K562 (cell line): Measurements from ENCODE around the gene SPATS1. TPM values are rescaled to one million over a fixed set of nuclear protein-coding genes. Genes with fewer than 3 reads are reported as not detected.

Experiments
- ATAC-seq: fragments of 200-7000 bp; cut with Tn5 transposase; 3 replicates; pipeline ENCODE4 v1.9.1; 2020; ENCODE audit warnings: moderate library complexity
- BruUV-seq: library from RNA; stranded (reverse); fragments of 400-500 nt; replicated peaks from 2 replicates; lab custom pipeline; 2021; lab: Mats Ljungman, UMichigan
- CTCF ChIA-PET: fragments of 300-600 bp; formaldehyde crosslinking; extraction: SDS; loops from one replicate; lab custom pipeline; 2021; ENCODE audit warnings: low intra/inter-chr PET ratio; lab: Yijun Ruan, JAX
- POLR2A ChIA-PET: fragments of 300-600, 350-650 bp; sonication (Branson Sonifier 250); formaldehyde crosslinking; extraction: SDS; loops from one replicate; lab custom pipeline; 2021; ENCODE audit warnings: antibody characterized with exemption, inconsistent platforms; lab: Yijun Ruan, JAX
- DNase-seq, 4 experiments: peaks; one replicate each; pipeline versions ENCODE4 v3.0.0 to v3.0.0-alpha.2; 2011 to 2018; ENCODE audit warnings: low spot score in 3 of 4, mixed read lengths in 3 of 4; ENCODE audit errors: extremely low read depth in 1 of 4
- FAIRE-seq: peaks from 2 replicates; lab custom pipeline; 2011; peaks lifted over from hg19 to GRCh38; lab: Jason Lieb, UNC
- H2AFZ ChIP-seq: 2 replicates; pipeline ENCODE4 v1.6.0; 2011; ENCODE audit warnings: low read depth, low read length, control low read depth, inconsistent platforms
- H3K27ac ChIP-seq: fragments of 200-600 bp; 3 replicates; pipeline ENCODE4 v1.8.0; 2011; ENCODE audit warnings: low read depth, mild to moderate bottlenecking, control low read depth, inconsistent platforms, low read length, moderate library complexity, mixed read lengths; ENCODE audit errors: extremely low read depth
- H3K27me3 ChIP-seq, 2 experiments: fragments of 300-600 bp in 1 of 2; 2 replicates in 1 of 2; 3 replicates in 1 of 2; pipeline versions ENCODE4 v1.6.0 to v1.8.0; 2011; ENCODE audit warnings: inconsistent platforms in 2 of 2, low read length in 2 of 2, mild to moderate bottlenecking in 1 of 2, mixed read lengths in 1 of 2, moderate library complexity in 1 of 2; ENCODE audit not compliant: control insufficient read depth in 2 of 2, insufficient read depth in 2 of 2
- H3K36me3 ChIP-seq: fragments of 300-600 bp; 3 replicates; pipeline ENCODE4 v1.8.0; 2011; ENCODE audit warnings: mild to moderate bottlenecking, low read length, inconsistent platforms; ENCODE audit not compliant: control insufficient read depth, insufficient read depth
- H3K4me1 ChIP-seq, 2 experiments: fragments of 200-600 bp in 1 of 2; replicated peaks in 1 of 2; 2 replicates in 1 of 2; 3 replicates in 1 of 2; pipeline versions ENCODE4 v1.5.1 to v1.8.0; 2011; ENCODE audit warnings: inconsistent platforms in 2 of 2, low read length in 2 of 2, mild to moderate bottlenecking in 1 of 2, mixed read lengths in 1 of 2, moderate library complexity in 1 of 2; ENCODE audit not compliant: control insufficient read depth in 2 of 2, insufficient read depth in 2 of 2
- H3K4me2 ChIP-seq: 2 replicates; pipeline ENCODE4 v1.6.1; 2011; ENCODE audit warnings: low read length, control low read depth, inconsistent platforms, mixed read lengths; ENCODE audit not compliant: insufficient read depth
- H3K4me3 ChIP-seq: fragments of 200-600 bp; sonication (generic), shearing (Covaris generic); 2 replicates; pipeline ENCODE4 v1.5.1; 2016; ENCODE audit warnings: control low read depth, inconsistent platforms
- H3K79me2 ChIP-seq: fragments of 200-600 bp; 3 replicates; pipeline ENCODE4 v1.8.0; 2011; ENCODE audit warnings: low read length, inconsistent platforms; ENCODE audit not compliant: control insufficient read depth, insufficient read depth
- H3K9ac ChIP-seq, 2 experiments: 2 replicates each; pipeline versions ENCODE4 v1.6.0 to v1.6.1; 2011; ENCODE audit warnings: low read depth in 2 of 2, low read length in 2 of 2, control low read depth in 1 of 2, inconsistent platforms in 1 of 2, mild to moderate bottlenecking in 1 of 2, mixed read lengths in 1 of 2; ENCODE audit not compliant: insufficient read depth in 1 of 2
- H3K9me1 ChIP-seq: one replicate; pipeline ENCODE4 v1.6.0; 2011; ENCODE audit warnings: inconsistent platforms, mild to moderate bottlenecking, low read length, moderate library complexity; ENCODE audit not compliant: control insufficient read depth, insufficient read depth
- H3K9me3 ChIP-seq: replicated peaks from 2 replicates; pipeline ENCODE4 v1.5.1; 2011; ENCODE audit warnings: low read depth, low read length, inconsistent platforms; ENCODE audit not compliant: control insufficient read depth, insufficient read depth
- H4K20me1 ChIP-seq: replicated peaks from 2 replicates; pipeline ENCODE4 v1.6.1; 2011; ENCODE audit warnings: low read length, inconsistent platforms, mixed read lengths; ENCODE audit not compliant: control insufficient read depth, insufficient read depth
- NFE2 ChIP-seq: IDR thresholded peaks from 2 replicates; pipeline ENCODE4 v1.6.1; 2014; ENCODE audit warnings: antibody characterized with exemption, low read depth
- POLR2G ChIP-seq: fragments of 200-400 bp; formaldehyde crosslinking; IDR thresholded peaks from 2 replicates; pipeline ENCODE4 v1.6.1; 2017; ENCODE audit warnings: low read depth, mild to moderate bottlenecking, antibody characterized with exemption, low read length, moderate library complexity
- RBFOX2 ChIP-seq: fragments of 200-400 bp; formaldehyde crosslinking; IDR thresholded peaks from 2 replicates; pipeline ENCODE4 v1.6.1; 2017; ENCODE audit warnings: low read depth, mild to moderate bottlenecking, low read length, moderate library complexity
- SOX6 ChIP-seq: fragments of 450-650 bp; IDR thresholded peaks from 2 replicates; pipeline ENCODE4 v1.6.1; 2014; ENCODE audit warnings: mild to moderate bottlenecking
- THRB ChIP-seq: fragments of 450-650 bp; formaldehyde crosslinking; conservative IDR thresholded peaks from 2 replicates; pipeline ENCODE4 v1.4.0; 2022; ENCODE audit warnings: mild to moderate bottlenecking, missing genetic modification characterization
- WGBS: fragments of 100-300 bp; shearing (Covaris generic); methylation state at CpG from one replicate; pipeline ENCODE4 v1.1.6; 2016; ENCODE audit warnings: low coverage, mixed read lengths; ENCODE audit not compliant: insufficient coverage; ENCODE audit errors: missing lambda C conversion rate; 5-methylcytosine and 5-hydroxymethylcytosine counted together
- in situ Hi-C: fragments of 300-500 bp; cut with MboI; formaldehyde crosslinking; loops from 4 replicates; pipeline ENCODE4 v1.15.0; 2018; ENCODE audit warnings: inconsistent platforms, mixed read lengths
- intact Hi-C: fragments of 100-400 bp; cut with micrococcal nuclease; formaldehyde crosslinking; loops from 2 replicates; pipeline ENCODE4 v1.14.2; 2022
- polyA plus RNA-seq, 8 experiments: library from polyadenylated mRNA; depleted of rRNA in 4 of 8; stranded (reverse) in 5 of 8; unstranded in 3 of 8; fragments of >200 nt; fragmentation: Nextera tagmentation in 2 of 8; fragmentation: Illumina TruSeq in 1 of 8; extraction: Ambion mirVana in 2 of 8; extraction: Trizol in 1 of 8; gene quantifications; 2 replicates each; pipeline versions ENCODE4 v1.2.1 to v1.2.3, GENCODE V29; 2011 to 2014; ENCODE audit warnings: inconsistent platforms in 1 of 8, missing spikeins in 1 of 8
- total RNA-seq, 7 experiments: library from RNA; depleted of rRNA in 6 of 7; stranded (reverse); fragments of >200 nt in 6 of 7; fragmentation: Illumina TruSeq in 2 of 7; extraction: Trizol in 2 of 7; gene quantifications; 2 replicates each; pipeline versions ENCODE4 v1.2.1 to v1.2.3, GENCODE V29; 2011 to 2021; ENCODE audit warnings: low replicate concordance in 1 of 7
- TF ChIP-seq, protein P1 (sequence below): fragments of 250-450 bp; sonication (Bioruptor Pico); IDR thresholded peaks from 2 replicates; pipeline ENCODE4 v1.5.0; 2021; ENCODE audit warnings: mild to moderate bottlenecking, borderline replicate concordance

Gene SPATS1
- total and polyA plus RNA-seq, 9 of the 15 experiments (the other 6 are each of a cell fraction or from before 2014, with no cell fraction given), result not detected

DNA sequence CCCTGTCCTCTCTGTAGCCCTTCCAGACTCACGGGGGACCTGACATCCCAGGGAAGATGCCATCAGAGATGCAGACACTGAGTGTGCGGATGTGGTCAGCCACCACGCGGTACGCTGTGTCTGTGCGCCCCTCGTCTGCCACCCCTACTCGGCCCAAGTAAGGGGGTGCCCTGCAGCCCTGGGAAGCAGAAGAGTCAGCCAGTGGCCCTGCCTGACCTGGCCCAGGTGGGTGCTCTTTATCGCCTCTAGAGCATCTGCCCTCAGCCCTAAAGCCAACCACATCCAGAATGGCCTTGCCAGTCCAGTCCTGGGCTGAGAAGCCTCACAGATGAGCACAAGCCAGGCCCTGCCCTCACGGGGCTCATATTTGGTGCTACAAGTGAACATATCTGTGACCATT is 35.2 kb upstream of the SPATS1 start:
- WGBS, result 89% methylated on average over 10 of the region's 10 CpGs
- in situ Hi-C loops, result no loop called here
- Histone ChIP-seq H3K79me2 (peaks cover 5% of the 10 kb centered on the region), H3K27ac (no peak overlapping the region)
- no TSS peak for BruUV-seq
- TF ChIP-seq POLR2G, result peak; percentile 71
- TF ChIP-seq THRB, result 0 out of 2 replicates have a peak, but pooled peaks have one; percentile 28
- TF ChIP-seq NFE2, result no peak
- TF ChIP-seq SOX6, result no peak
- peak; percentile 56 for TF ChIP-seq RBFOX2
- TF ChIP-seq, protein P1, sequence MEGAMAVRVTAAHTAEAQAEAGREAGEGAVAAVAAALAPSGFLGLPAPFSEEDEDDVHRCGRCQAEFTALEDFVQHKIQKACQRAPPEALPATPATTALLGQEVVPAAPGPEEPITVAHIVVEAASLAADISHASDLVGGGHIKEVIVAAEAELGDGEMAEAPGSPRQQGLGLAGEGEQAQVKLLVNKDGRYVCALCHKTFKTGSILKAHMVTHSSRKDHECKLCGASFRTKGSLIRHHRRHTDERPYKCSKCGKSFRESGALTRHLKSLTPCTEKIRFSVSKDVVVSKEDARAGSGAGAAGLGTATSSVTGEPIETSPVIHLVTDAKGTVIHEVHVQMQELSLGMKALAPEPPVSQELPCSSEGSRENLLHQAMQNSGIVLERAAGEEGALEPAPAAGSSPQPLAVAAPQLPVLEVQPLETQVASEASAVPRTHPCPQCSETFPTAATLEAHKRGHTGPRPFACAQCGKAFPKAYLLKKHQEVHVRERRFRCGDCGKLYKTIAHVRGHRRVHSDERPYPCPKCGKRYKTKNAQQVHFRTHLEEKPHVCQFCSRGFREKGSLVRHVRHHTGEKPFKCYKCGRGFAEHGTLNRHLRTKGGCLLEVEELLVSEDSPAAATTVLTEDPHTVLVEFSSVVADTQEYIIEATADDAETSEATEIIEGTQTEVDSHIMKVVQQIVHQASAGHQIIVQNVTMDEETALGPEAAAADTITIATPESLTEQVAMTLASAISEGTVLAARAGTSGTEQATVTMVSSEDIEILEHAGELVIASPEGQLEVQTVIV, result no peak
- TF ChIP-seq, all 486 proteins: peak for 3
- FAIRE-seq (no peak), DNase-seq (no peak), ATAC-seq (no peak; the same call in 2 of the 3 replicates)
- Histone ChIP-seq H3K4me3 (no peak overlapping the region), H3K27me3 (no peaks in the 10 kb centered on the region), H3K4me2 (no peak overlapping the region), H3K4me1 (peaks cover 5 to 17% of the 10 kb centered on the region in 2 experiments; a peak in 3 of 5 replicates), H3K9me1 (no peaks in the 10 kb centered on the region), H3K36me3 (peaks cover 93% of the 10 kb centered on the region), H2AFZ (no peak overlapping the region), H3K9ac (peak overlapping the region in 1 of 2 experiments; percentile 56; a peak in 2 of 4 replicates), H4K20me1 (no peaks in the 10 kb centered on the region; the same call in 1 of the 2 replicates), H3K9me3 (no peaks in the 10 kb centered on the region)
- ChIA-PET CTCF (no interaction called here), POLR2A (interaction anchor here (0.7 to 11.9 kb wide), 4 partner anchors 11 to 19 kb away, joined by 3 to 116 read pairs (median 3); no protein-coding TSS in a partner anchor)
- intact Hi-C loops, result no loop called here
